Peyer's patch (tissue), 4 donors: Measurements from ENCODE around the gene USP24.

ENCODE experiments used
- CTCF ChIP-seq, 6 experiments: fragments of 450-650 bp in 4 of 6; fragments of 200-600 bp in 2 of 6; sonication (generic) in 1 of 6; IDR thresholded peaks; one replicate each; pipeline ENCODE4 v1.5.1; 2017 to 2019; ENCODE audit warnings: antibody characterized with exemption in 6 of 6, mild to moderate bottlenecking in 3 of 6, moderate library complexity in 1 of 6
- POLR2A ChIP-seq, 2 donors: fragments of 450-650 bp; IDR thresholded peaks; one replicate each; pipeline ENCODE4 v1.5.1; 2017; ENCODE audit warnings: antibody characterized with exemption in 2 of 2, mild to moderate bottlenecking in 2 of 2, moderate library complexity in 2 of 2

- no peak for TF ChIP-seq CTCF (IDR thresholded peaks at IDR 0.05)
- TF ChIP-seq POLR2A (IDR thresholded peaks at IDR 0.05) = no peak
These were observed 23.1 kb downstream of the USP24 start for GRCh38 chr1:55192093-55192492.
